HS-27A (cell line): ENCODE results near the gene APBA2.
"Not testable (repeated sequence)": the region's sequence is repeated elsewhere in the genome, so short reads cannot be mapped to it uniquely, and the experiment has no call there.

Experiments used
- DNase-seq: peaks from one replicate; pipeline ENCODE4 v3.0.0-alpha.2; 2012; ENCODE audit warnings: low read depth, missing footprints

The APBA2 gene

GRCh38 chr15:28885630-28886430, at the start of gene APBA2:
TSS of gene APBA2 (plus strand) at chr15:28885974. CDS start at chr15:29053885, 167,911 bp downstream.
- DNase-seq: no peak

GRCh38 chr15:28840285-28840684, 45.5 kb upstream of the APBA2 start:
- DNase-seq: not testable (repeated sequence)

- not testable (repeated sequence) for DNase-seq
These were observed 43.6 kb upstream of the APBA2 start for GRCh38 chr15:28842210-28842609.

- not testable (repeated sequence) for DNase-seq
These were observed 42.3 kb upstream of the APBA2 start for GRCh38 chr15:28843520-28843919.

- not testable (repeated sequence) for DNase-seq
These were observed 41.6 kb upstream of the APBA2 start for GRCh38 chr15:28844147-28844546.

- not testable (repeated sequence) for DNase-seq
These were observed 38.5 kb upstream of the APBA2 start for GRCh38 chr15:28847247-28847646.

GRCh38 chr15:28847959-28848358, 37.8 kb upstream of the APBA2 start:
- DNase-seq: not testable (repeated sequence)

- DNase-seq: not testable (repeated sequence)
These were observed 37.3 kb upstream of the APBA2 start, which contains the start of gene GOLGA6L7 for GRCh38 chr15:28848521-28848920. TSS of gene GOLGA6L7 (minus strand) at chr15:28848644. CDS start at chr15:28848549, 95 bp downstream.

GRCh38 chr15:28849271-28849670, 36.5 kb upstream of the APBA2 start:
- not testable (repeated sequence) for DNase-seq

- not testable (repeated sequence) for DNase-seq
These were observed 36.0 kb upstream of the APBA2 start for GRCh38 chr15:28849766-28850165.

- not testable (repeated sequence) for DNase-seq
These were observed 32.1 kb upstream of the APBA2 start for GRCh38 chr15:28853654-28854053.

- not testable (repeated sequence) for DNase-seq
These were observed 31.2 kb upstream of the APBA2 start for GRCh38 chr15:28854578-28854977.

GRCh38 chr15:28861031-28861534, 24.7 kb upstream of the APBA2 start:
- no peak for DNase-seq

GRCh38 chr15:28861589-28862293, 24.0 kb upstream of the APBA2 start:
- DNase-seq: not testable (repeated sequence)

- no peak for DNase-seq
These were observed 16.9 kb upstream of the APBA2 start for GRCh38 chr15:28868744-28869345.

- DNase-seq: no peak
These were observed 14.6 kb upstream of the APBA2 start for GRCh38 chr15:28871168-28871567.

- no peak for DNase-seq
These were observed 12.8 kb upstream of the APBA2 start for GRCh38 chr15:28873006-28873405.

GRCh38 chr15:28873585-28874190, 12.1 kb upstream of the APBA2 start:
- no peak for DNase-seq

GRCh38 chr15:28875461-28876000, 10.2 kb upstream of the APBA2 start:
- DNase-seq: no peak

GRCh38 chr15:28876131-28876844, 9.5 kb upstream of the APBA2 start:
- DNase-seq: no peak

GRCh38 chr15:28876845-28877185, 9.0 kb upstream of the APBA2 start:
- DNase-seq: no peak
